ENCODE measurements around the gene TGFBR1.

- TF ChIP-seq CTCF (IDR thresholded peaks at IDR 0.05) (no peak), POLR2A (IDR thresholded peaks at IDR 0.05) (no peak)
Observed at GRCh38 chr9:99193466-99193821, 88.5 kb downstream of the TGFBR1 start.

Data from gastroesophageal sphincter (tissue), 3 donors.